ENCODE results near the gene SCAF4. TPM values are rescaled to one million over a fixed set of nuclear protein-coding genes. Genes with fewer than 3 reads are reported as not detected.

SCAF4 gene
- total and polyA plus RNA-seq, 2 of the 8 experiments (the other 6 are each of a cell fraction or from before 2014, with no cell fraction given): 28.9 to 55.1 TPM

DNA sequence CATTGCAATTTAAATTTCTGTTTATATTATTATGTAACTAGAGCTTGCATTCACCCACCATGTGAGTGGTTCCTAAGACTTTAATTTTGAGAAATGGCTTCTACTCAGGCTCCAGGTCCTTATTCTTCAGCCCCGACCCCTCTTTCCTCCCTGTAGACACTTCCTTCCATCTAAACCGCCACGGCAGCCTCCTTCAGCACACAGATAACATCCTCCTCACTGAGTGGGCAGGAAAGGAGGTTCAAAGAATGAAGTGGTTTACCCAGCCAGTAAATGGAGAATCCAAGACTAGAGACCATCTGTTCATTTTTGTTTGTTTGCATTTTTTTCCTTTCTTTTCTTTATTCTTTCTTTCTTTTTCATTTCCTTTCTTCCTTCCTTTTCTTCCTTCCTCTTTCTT lies 109.5 kb downstream of the SCAF4 start:
- Histone ChIP-seq H3K27me3 (replicated peaks in 1 of 4; ENCODE audit: control insufficient read depth in 3 of 4, extremely low read depth in 1 of 4, insufficient read depth in 3 of 4, low read length in 3 of 4) (no peaks in the 10 kb centered on the region), H3K23me2 (ENCODE audit: low read depth, low read length) (no peaks in the 10 kb centered on the region), H3K4me2 (ENCODE audit: insufficient read depth in 1 of 2, low read depth in 2 of 2, low read length in 2 of 2) (no peak overlapping the region), H4K20me1 (replicated peaks in 1 of 2; ENCODE audit: control insufficient read depth in 1 of 2, insufficient read depth in 2 of 2, low read length in 2 of 2) (no peaks in the 10 kb centered on the region), H3K56ac (replicated peaks; ENCODE audit: insufficient read length, low read depth, low read length) (no peak overlapping the region), H2AFZ (ENCODE audit: low read length) (no peak overlapping the region), H2BK120ac (replicated peaks; ENCODE audit: low read depth, low read length) (no peak overlapping the region), H2BK12ac (ENCODE audit: low read depth, low read length) (no peak overlapping the region), H4K5ac (ENCODE audit: insufficient read length, low read depth, low read length) (no peak overlapping the region), H3K9ac (replicated peaks in 1 of 4; ENCODE audit: extremely low read depth in 1 of 4, low read depth in 3 of 4, low read length in 3 of 4) (no peak overlapping the region), H4K8ac (ENCODE audit: extremely low read depth, insufficient read depth, low read length) (no peak overlapping the region), H3K9me3 (ENCODE audit: insufficient read depth in 2 of 2, low read depth in 1 of 2, low read length in 1 of 2) (no peaks in the 10 kb centered on the region; a peak in 1 of 4 replicates), H2BK20ac (ENCODE audit: low read length) (no peak overlapping the region), H4K91ac (replicated peaks; ENCODE audit: insufficient read length, low read length) (no peak overlapping the region), H3K4me3 (ENCODE audit: extremely low read depth in 1 of 4, insufficient read depth in 2 of 4, low read depth in 3 of 4, low read length in 4 of 4) (no peak overlapping the region), H3K14ac (ENCODE audit: insufficient read length) (no peak overlapping the region), H3K79me1 (ENCODE audit: low read depth, low read length) (no peaks in the 10 kb centered on the region), H3K36me3 (ENCODE audit: control insufficient read depth in 2 of 4, insufficient read depth in 4 of 4, low read length in 3 of 4) (no peaks in the 10 kb centered on the region), H2BK15ac (ENCODE audit: low read length) (no peak overlapping the region), H3K23ac (ENCODE audit: insufficient read length) (no peak overlapping the region), H3K4me1 (replicated peaks in 1 of 4; ENCODE audit: control insufficient read depth in 3 of 4, insufficient read depth in 4 of 4, low read length in 3 of 4) (no peaks in the 10 kb centered on the region), H3K27ac (ENCODE audit: low read depth, low read length) (no peak overlapping the region), H2BK5ac (ENCODE audit: low read depth, low read length) (no peak overlapping the region), H3K4ac (replicated peaks; ENCODE audit: insufficient read length, low read depth, low read length) (no peak overlapping the region), H2AK5ac (ENCODE audit: low read depth, low read length) (no peak overlapping the region), H3K18ac (ENCODE audit: extremely low read depth, low read length) (no peak overlapping the region), H3K79me2 (ENCODE audit: control insufficient read depth in 1 of 2, insufficient read depth in 2 of 2, low read length in 2 of 2) (no peaks in the 10 kb centered on the region)
- FAIRE-seq (no peak), DNase-seq (ENCODE audit: low read depth in 1 of 2, low spot score in 2 of 2) (no peak)
- CTCF ChIA-PET (ENCODE audit: partially characterized antibody): interaction anchor here (0.7 to 2.4 kb wide), 3 partner anchors 10 to 503 kb away, joined by 3 to 14 read pairs (median 7); no protein-coding TSS in a partner anchor
- no peak for TF ChIP-seq CREB1 (IDR thresholded peaks at IDR 0.05)
- no peak for TF ChIP-seq BCL11A (IDR thresholded peaks at IDR 0.05; ENCODE audit: low read depth in 2 of 2, low read length in 2 of 2)
- no peak for TF ChIP-seq SP1 (IDR thresholded peaks at IDR 0.05; ENCODE audit: low read depth, low read length)
- TF ChIP-seq CTBP2 (IDR thresholded peaks at IDR 0.05; ENCODE audit: borderline replicate concordance, insufficient read depth, insufficient read length, low read length): no peak
- TF ChIP-seq POLR2AphosphoS5 (IDR thresholded peaks at IDR 0.05; ENCODE audit: low read depth, low read length): no peak
- TF ChIP-seq SIX5 (IDR thresholded peaks at IDR 0.05; ENCODE audit: low read depth, low read length): no peak
- no peak for TF ChIP-seq CHD1 (IDR thresholded peaks at IDR 0.05; ENCODE audit: low read depth, low read length)
- WGBS, 2 experiments (ENCODE audit: extremely low coverage in 1 of 2, insufficient coverage in 1 of 2, insufficient read length in 1 of 2, insufficient replicate concordance in 2 of 2, low coverage in 1 of 2, low lambda C conversion rate in 2 of 2, missing lambda C conversion rate in 1 of 2): 88% methylated on average over 3 of the region's 3 CpGs; no CpG with 5 or more reads in 1 of the 2 experiments
- POLR2A ChIA-PET (ENCODE audit: partially characterized antibody): no interaction called here
